DOHH2 (cell line): ENCODE data around the gene PER1.
A peak's percentile ranks its signal among the peaks of the same experiment; 100 is the strongest.

ENCODE experiments used
- H3F3A ChIP-seq: fragments of 200-600 bp; sonication (generic), shearing (Covaris generic); 2 replicates; pipeline ENCODE4 v1.6.0; 2016; ENCODE audit warnings: antibody characterized with exemption, mild to moderate bottlenecking; ENCODE audit not compliant: control insufficient read depth, insufficient read depth
- H3K27ac ChIP-seq: fragments of 200-600 bp; sonication (generic); 2 replicates; pipeline ENCODE4 v1.5.1; 2014; ENCODE audit warnings: low read depth, mild to moderate bottlenecking, low read length, moderate library complexity
- H3K27me3 ChIP-seq: fragments of 200-600 bp; sonication (generic); 2 replicates; pipeline ENCODE4 v1.6.1; 2014; ENCODE audit warnings: mild to moderate bottlenecking, low read length, mixed read lengths; ENCODE audit not compliant: control insufficient read depth
- H3K36me3 ChIP-seq: fragments of 200-600 bp; sonication (generic); 2 replicates; pipeline ENCODE4 v1.6.1; 2014; ENCODE audit warnings: mild to moderate bottlenecking, low read length, moderate library complexity, mixed read lengths; ENCODE audit not compliant: control insufficient read depth
- H3K4me1 ChIP-seq: fragments of 200-600 bp; sonication (generic); 2 replicates; pipeline ENCODE4 v1.6.1; 2014; ENCODE audit warnings: mild to moderate bottlenecking, low read length, mixed read lengths; ENCODE audit not compliant: control insufficient read depth
- H3K4me2 ChIP-seq: fragments of 200-600 bp; sonication (generic); 2 replicates; pipeline ENCODE4 v1.6.0; 2014; ENCODE audit warnings: mild to moderate bottlenecking, low read length, moderate library complexity
- H3K4me3 ChIP-seq: fragments of 200-600 bp; sonication (generic); 2 replicates; pipeline ENCODE4 v1.5.1; 2014; ENCODE audit warnings: mild to moderate bottlenecking, low read length, mixed read lengths
- H3K79me2 ChIP-seq: fragments of 200-600 bp; sonication (generic); 2 replicates; pipeline ENCODE4 v1.6.1; 2014; ENCODE audit warnings: mild to moderate bottlenecking, low read length, mixed read lengths; ENCODE audit not compliant: control insufficient read depth
- H3K9me2 ChIP-seq: fragments of 200-600 bp; sonication (generic); replicated peaks from 2 replicates; pipeline ENCODE4 v1.6.1; 2014; ENCODE audit warnings: mild to moderate bottlenecking, low read length, mixed read lengths; ENCODE audit not compliant: control insufficient read depth
- H3K9me3 ChIP-seq: fragments of 200-600 bp; sonication (generic); 2 replicates; pipeline ENCODE4 v1.6.1; 2014; ENCODE audit warnings: antibody characterized with exemption, low read length, mixed read lengths; ENCODE audit not compliant: control insufficient read depth, insufficient read depth
- H4K20me1 ChIP-seq: fragments of 200-600 bp; sonication (generic); 2 replicates; pipeline ENCODE4 v1.6.0; 2014; ENCODE audit warnings: low read depth, mild to moderate bottlenecking, antibody characterized with exemption, low read length, moderate library complexity; ENCODE audit not compliant: control insufficient read depth, insufficient read depth
- CTCF ChIP-seq: fragments of 200-600 bp; sonication (generic); IDR thresholded peaks from one replicate; pipeline ENCODE4 v1.5.1; 2014; ENCODE audit warnings: antibody characterized with exemption, mild to moderate bottlenecking, low read depth, low read length; ENCODE audit not compliant: poor library complexity, severe bottlenecking
- EZH2phosphoT487 ChIP-seq: fragments of 200-600 bp; sonication (generic); IDR thresholded peaks from 2 replicates; pipeline ENCODE4 v1.6.1; 2017; ENCODE audit warnings: borderline replicate concordance, mild to moderate bottlenecking, antibody characterized with exemption, low read length, moderate library complexity, mixed read lengths

The PER1 gene

DNA sequence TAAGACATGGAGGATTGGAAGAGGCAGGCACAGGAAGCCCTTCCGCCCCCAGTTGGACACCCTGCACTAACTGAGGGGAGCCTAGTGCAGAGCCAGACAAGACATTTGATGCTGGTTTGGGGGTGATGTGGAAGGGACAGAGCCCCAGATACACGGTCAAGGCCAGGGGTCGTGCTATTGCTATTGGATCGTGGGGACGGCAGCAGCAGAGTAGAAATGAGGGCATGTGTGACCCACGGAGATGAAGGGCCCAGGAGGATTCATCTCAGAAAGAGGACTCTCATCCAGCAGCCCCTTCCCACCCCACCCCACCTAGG lies 12.6 kb upstream of the PER1 start:
- Histone ChIP-seq H3F3A (peaks cover 17% of the 10 kb centered on the region), H3K4me2 (peak overlapping the region; percentile 100), H3K4me3 (peak overlapping the region; percentile 99), H3K9me3 (no peaks in the 10 kb centered on the region), H3K4me1 (peaks cover 42% of the 10 kb centered on the region), H3K9me2 (no peaks in the 10 kb centered on the region), H4K20me1 (peaks cover 7% of the 10 kb centered on the region; the same call in 1 of the 2 replicates), H3K27me3 (no peaks in the 10 kb centered on the region), H3K36me3 (peaks cover 27% of the 10 kb centered on the region), H3K27ac (peak overlapping the region; percentile 69), H3K79me2 (peaks cover 28% of the 10 kb centered on the region)
- TF ChIP-seq EZH2phosphoT487 (no peak), CTCF (no peak)

DNA sequence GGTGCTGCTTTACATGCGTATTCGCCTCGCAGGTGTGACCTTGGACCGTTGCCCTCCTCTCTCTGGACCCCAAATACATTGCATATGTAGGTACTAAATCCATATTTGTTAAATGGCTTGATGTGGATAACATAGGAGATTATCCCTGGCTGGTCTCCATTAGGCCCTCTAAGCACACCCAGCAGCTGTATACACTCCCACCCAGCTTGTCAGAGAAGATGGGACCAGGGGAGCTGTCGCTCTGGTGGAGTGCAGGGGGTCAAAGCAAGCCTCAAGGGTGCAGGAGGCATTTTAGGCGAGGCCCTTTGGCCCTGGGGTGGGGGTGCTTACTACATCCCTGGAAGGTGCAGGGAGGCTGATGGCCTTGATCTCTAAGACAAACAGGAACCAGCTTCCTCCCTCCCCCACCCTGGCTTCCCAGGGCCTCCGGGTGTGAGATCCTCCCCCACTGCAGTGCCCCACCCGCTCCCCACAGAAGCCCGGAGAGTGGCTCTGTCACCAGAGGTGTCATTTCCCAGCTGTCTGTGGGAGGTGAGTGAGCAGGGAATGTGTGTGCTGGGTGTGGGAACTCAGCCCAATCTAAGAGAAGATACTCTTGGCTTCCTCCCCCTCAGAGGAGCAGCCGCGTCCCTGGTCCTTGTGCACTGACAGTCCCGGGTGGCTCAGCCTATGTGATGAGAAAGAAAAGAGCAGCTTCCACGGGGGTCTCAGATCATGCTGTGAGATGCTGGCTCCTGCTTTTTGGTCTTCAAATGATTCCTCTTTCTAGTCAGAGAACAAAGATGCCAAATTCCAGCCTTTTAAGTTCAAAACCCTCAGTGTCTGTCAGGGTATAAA lies 12.0 kb upstream of the PER1 start:
- peaks cover 34% of the 10 kb centered on the region for H3K79me2 ChIP-seq
- peaks cover 7% of the 10 kb centered on the region; the same call in 1 of the 2 replicates for H4K20me1 ChIP-seq
- no peaks in the 10 kb centered on the region for H3K27me3 ChIP-seq
- peaks cover 48% of the 10 kb centered on the region for H3K4me1 ChIP-seq
- no peak for TF ChIP-seq EZH2phosphoT487
- no peak for TF ChIP-seq CTCF
- H3K9me2 ChIP-seq: no peaks in the 10 kb centered on the region
- H3K27ac ChIP-seq: peak overlapping the region; percentile 69
- no peaks in the 10 kb centered on the region for H3K9me3 ChIP-seq
- H3F3A ChIP-seq: peaks cover 18% of the 10 kb centered on the region
- H3K4me3 ChIP-seq: peak overlapping the region; percentile 99
- peak overlapping the region; percentile 100 for H3K4me2 ChIP-seq
- H3K36me3 ChIP-seq: peaks cover 33% of the 10 kb centered on the region

DNA sequence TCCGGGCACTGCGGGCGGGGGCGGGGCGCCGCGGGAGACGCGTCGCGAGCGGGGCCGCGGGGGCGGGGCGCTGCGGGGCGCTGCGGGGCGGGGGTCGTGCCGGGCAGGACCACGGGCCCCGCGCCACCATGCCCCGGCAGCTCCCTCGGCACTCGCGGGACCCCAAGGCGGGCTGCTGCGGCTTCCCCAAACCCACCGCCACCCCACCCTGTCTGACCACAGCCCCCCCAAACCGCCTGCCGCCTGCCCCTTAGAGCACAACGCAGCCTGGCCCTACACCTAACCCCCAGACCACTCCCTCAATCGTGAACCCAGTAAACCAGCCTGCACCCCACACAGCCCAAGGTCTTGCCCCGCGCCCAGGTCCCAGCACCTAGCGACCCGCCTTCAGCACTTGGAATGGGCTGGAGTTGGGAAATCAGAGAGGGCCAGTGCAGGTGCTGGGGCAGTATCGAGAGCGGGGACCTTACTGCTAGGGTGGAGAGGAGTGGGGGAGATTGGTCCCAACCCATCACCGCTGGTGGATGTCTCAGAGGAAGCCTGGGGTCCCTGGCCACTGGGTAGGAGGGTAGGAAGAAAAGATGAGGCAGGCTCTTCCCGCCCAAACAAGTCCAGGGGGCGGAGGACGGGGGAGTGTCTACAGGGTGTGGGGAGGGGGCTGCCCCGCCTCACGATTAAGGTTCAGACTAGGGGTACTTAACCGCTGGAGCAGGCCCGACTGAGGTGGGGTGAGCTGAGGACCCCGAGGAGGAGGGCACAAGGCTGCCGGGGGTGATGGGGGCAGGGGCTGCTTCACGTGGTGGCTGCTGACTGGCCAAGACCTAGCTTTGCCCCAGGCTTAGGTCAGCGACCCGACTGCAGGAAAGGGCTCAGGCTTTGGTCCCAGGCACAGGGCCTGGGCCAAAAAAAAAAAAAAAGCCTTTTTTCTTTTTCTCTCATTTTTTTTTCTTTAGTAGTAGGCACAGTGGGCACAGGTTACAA lies 11.1 kb upstream of the PER1 start:
- Histone ChIP-seq H3K9me2 (no peaks in the 10 kb centered on the region), H3K9me3 (no peaks in the 10 kb centered on the region), H3K36me3 (peaks cover 38% of the 10 kb centered on the region), H3K4me1 (peaks cover 53% of the 10 kb centered on the region), H3K27me3 (no peaks in the 10 kb centered on the region), H3F3A (peaks cover 18% of the 10 kb centered on the region), H3K4me2 (peak overlapping the region; percentile 100), H3K4me3 (peak overlapping the region; percentile 99), H3K79me2 (peaks cover 34% of the 10 kb centered on the region), H3K27ac (peak overlapping the region; percentile 69), H4K20me1 (peaks cover 7% of the 10 kb centered on the region; the same call in 1 of the 2 replicates)
- no peak for TF ChIP-seq CTCF
